ENCODE data around the gene IZUMO1.
"Not testable (repeated sequence)": the region's sequence is repeated elsewhere in the genome, so short reads cannot be mapped to it uniquely, and the experiment has no call there.

IZUMO1 gene

GRCh38 chr19:48739404-48740163 is 7.1 kb downstream of the IZUMO1 start:
- DNase-seq (ENCODE audit: insufficient read length, low spot score) (no peak), FAIRE-seq (no peak)

DNA sequence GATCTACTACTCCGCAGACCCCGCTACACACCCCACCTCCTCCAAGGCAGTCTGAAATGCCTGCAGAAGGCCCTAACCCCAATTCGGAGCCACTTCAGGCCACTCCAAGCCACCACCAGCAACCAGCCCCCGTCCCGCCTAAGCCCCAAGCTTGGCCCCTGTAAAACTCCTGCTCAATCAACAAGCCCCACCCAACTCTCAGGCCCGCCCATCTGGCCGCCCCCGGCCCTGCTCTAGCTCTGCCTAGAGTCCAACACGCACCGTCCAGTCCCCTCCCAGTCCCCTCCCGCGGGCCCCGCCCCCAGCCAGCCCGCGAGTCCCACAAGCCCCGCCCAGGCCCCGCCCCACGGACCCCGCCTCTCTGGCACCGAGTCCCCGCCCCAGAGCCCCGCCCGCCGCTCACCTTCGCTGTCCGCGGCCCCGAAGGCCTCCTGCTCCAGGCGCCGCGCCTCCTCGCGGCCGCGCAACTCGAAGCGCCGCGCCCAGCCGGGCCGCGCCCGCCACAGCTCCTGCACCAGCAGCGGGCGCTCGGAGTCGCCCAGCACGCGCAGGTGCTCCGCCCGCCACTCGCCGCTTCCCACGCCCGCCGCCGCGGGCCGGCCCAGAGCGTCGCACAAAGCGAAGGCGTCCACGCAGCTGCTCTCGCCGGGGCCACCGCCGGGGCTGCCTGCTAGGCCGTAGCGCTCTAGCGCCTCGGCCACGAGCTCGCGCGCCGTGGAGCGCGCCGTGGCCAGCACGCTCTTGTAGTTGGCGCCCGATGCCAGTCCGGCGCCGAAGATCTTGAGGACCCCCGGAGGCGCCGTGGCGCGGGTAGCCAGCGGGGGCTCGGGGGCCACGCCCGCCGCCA is 7.9 kb downstream of the IZUMO1 start:
- FAIRE-seq, result peak; percentile 68
- peak; percentile 99 for DNase-seq (ENCODE audit: insufficient read length, low spot score)

GRCh38 chr19:48737360-48737998 is 9.2 kb downstream of the IZUMO1 start:
- no peak for FAIRE-seq
- no peak for DNase-seq (ENCODE audit: insufficient read length, low spot score)

- no peak for FAIRE-seq
- no peak for DNase-seq (ENCODE audit: insufficient read length, low spot score)
Observed at GRCh38 chr19:48735031-48735615, 11.6 kb downstream of the IZUMO1 start.

DNA sequence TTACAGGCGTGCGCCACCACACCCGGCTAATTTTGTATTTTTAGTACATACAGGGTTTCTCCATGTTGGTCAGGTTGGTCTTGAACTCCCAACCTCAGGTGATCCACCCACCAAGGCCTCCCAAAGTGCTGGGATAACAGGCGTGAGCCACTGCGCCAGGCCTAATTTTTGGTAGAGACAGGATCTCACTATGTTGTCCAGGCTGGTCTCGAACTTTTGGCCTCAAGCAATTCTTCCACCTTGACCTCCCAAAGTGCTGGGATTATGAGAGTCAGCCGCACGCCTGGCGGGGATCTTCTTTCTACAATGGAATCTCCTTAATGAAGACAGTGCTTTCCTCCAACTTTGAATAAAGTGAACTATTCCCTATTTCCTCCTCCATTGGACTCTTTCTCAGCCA is 12.1 kb downstream of the IZUMO1 start:
- FAIRE-seq (no peak), DNase-seq (ENCODE audit: insufficient read length, low spot score) (no peak)

GRCh38 chr19:48731452-48731851 is 15.3 kb downstream of the IZUMO1 start:
- DNase-seq (ENCODE audit: insufficient read length, low spot score), result no peak
- FAIRE-seq, result no peak

GRCh38 chr19:48728911-48729664 is 17.6 kb downstream of the IZUMO1 start:
- DNase-seq (ENCODE audit: insufficient read length, low spot score) (no peak), FAIRE-seq (no peak)

- peak; percentile 26 for FAIRE-seq
Observed at GRCh38 chr19:48726556-48726955, 20.2 kb downstream of the IZUMO1 start.

DNA sequence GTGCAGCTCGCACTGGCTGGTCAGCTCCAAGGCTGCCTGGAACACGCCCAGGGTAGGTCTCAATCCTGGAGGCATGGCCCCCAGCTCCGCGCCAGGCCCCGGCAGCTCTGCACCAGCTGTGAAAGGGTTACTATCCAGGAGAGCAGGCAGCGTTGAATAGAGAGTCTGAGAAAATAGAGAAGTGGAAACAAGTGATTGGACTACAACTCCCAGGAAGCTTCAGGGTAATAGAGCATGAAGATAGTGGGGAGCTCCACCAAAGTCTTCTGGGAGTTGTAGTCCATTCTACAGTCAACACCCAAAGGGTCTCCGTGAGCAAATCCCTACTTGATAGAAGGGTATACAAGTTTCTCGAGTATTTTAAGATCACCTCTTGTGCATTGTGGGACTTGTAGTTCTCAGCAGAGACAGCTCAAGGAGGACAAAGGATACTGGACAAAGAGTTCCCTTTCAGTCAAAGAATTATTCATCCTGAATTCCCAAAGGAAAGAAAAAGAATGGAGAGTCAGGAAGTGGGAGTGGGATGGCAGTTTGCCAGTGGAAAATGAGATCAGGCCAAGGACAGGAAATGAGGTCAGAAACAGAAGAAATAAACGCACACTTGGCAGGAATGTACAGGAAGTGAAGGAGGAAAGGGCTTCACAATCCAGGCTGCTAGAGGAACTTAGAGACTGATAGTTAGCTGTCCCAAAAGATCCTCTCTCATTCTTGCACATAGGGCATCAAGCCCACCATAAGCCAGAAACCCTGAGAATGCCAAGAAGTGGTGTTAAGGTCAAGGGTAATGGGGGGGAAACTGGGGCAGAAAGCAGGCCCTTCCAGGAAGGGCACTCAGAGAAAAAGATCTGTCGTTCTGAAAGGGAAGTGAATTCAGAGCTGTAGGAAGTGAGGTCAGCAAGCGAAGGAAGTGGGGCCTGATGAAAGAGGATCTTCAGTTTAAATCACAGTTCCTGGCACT is 21.6 kb downstream of the IZUMO1 start:
- DNase-seq (ENCODE audit: insufficient read length, low spot score) (no peak), FAIRE-seq (peak; percentile 45)

More at GRCh38 chr19:48726556-48726955, 20.2 kb downstream of the IZUMO1 start:
- peak; percentile 61 for DNase-seq (ENCODE audit: insufficient read length, low spot score)

GRCh38 chr19:48722196-48722708 is 24.5 kb downstream of the IZUMO1 start:
- no peak for DNase-seq (ENCODE audit: insufficient read length, low spot score)
- no peak for FAIRE-seq

- DNase-seq (ENCODE audit: insufficient read length, low spot score) (peak; percentile 96), FAIRE-seq (peak; percentile 99)
Observed at GRCh38 chr19:48720613-48721296, 26.0 kb downstream of the IZUMO1 start.

DNA sequence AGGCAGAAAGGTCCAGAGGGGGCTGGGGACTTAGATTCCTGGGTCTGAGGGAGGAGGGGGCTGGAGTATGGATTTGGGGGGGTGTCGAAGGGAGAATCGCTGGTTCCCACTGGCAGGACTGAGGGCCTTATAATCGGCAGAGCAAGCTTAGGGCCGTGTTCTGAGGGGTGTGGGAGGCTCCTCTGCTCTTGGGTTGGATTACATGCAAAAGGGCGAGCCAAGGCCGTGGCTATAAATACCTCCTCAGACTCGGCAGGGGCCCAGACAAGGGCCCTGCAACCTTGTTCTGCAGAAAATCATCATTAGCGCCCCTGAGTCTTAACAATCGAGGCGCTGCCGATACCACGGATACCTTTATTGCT is 26.5 kb downstream of the IZUMO1 start:
- FAIRE-seq, result no peak

GRCh38 chr19:48719263-48720171 is 27.2 kb downstream of the IZUMO1 start, which contains the start of gene MAMSTR:
MAMSTR (minus strand) TSS chr19:48719725; CDS start chr19:48719031, 694 bp downstream.
- DNase-seq (ENCODE audit: insufficient read length, low spot score) (no peak), FAIRE-seq (no peak)

More for the DNA sequence above, 26.5 kb downstream of the IZUMO1 start:
- DNase-seq (ENCODE audit: insufficient read length, low spot score), result no peak

DNA sequence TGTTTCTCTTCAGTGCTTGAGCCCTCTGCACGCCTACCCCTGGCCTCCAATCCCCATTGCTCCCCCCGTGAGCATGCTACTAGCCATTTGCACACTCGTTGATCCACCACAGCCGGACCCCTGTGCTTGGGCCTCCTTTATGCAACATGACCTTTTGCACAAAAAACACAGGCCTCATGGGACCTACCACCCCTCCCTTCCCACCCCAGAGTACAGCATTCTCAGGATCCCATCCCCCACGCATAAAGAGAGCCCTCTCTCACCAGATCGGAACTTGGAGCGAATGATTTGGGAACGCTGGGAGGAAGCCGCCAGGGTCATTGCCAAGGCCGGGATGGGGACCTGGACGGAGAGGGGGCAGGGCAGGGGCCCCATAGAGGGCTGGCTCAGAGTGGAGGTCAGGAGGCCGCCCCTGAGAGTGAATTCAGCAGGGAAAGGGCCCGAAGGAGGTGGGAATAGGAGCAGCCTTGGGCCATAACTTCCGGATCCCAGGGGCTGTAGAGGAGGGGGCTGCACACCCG is 27.9 kb downstream of the IZUMO1 start:
- FAIRE-seq (no peak), DNase-seq (ENCODE audit: insufficient read length, low spot score) (no peak)

GRCh38 chr19:48718106-48718505 is 28.6 kb downstream of the IZUMO1 start:
- FAIRE-seq; DNase-seq (ENCODE audit: insufficient read length, low spot score): not testable (repeated sequence)

- no peak for FAIRE-seq
- no peak for DNase-seq (ENCODE audit: insufficient read length, low spot score)
Observed at GRCh38 chr19:48716562-48717291, 30.0 kb downstream of the IZUMO1 start.

Data from GM19239 (cell line).